ENCODE data around the gene TMEM200A. TPM values are rescaled to one million over a fixed set of nuclear protein-coding genes. Genes with fewer than 3 reads are reported as not detected.

TMEM200A gene
- total and polyA plus RNA-seq, 2 of the 8 experiments (the other 6 are each of a cell fraction or from before 2014, with no cell fraction given), result 6.2 to 13.9 TPM

GRCh38 chr6:130421585-130421984, 55.8 kb downstream of the TMEM200A start:
- H3K23ac ChIP-seq (ENCODE audit: insufficient read length), result no peak overlapping the region
- CTCF ChIA-PET (ENCODE audit: partially characterized antibody), result no interaction called here
- no peak overlapping the region for H3K27ac ChIP-seq (ENCODE audit: low read depth, low read length)

More at GRCh38 chr6:130421585-130421984, 55.8 kb downstream of the TMEM200A start:
- H4K8ac ChIP-seq (ENCODE audit: extremely low read depth, insufficient read depth, low read length), result no peak overlapping the region
- H2BK120ac ChIP-seq (replicated peaks; ENCODE audit: low read depth, low read length), result no peak overlapping the region
- H2AK5ac ChIP-seq (ENCODE audit: low read depth, low read length), result no peak overlapping the region
- H3K27me3 ChIP-seq (replicated peaks in 1 of 4; ENCODE audit: control insufficient read depth in 3 of 4, extremely low read depth in 1 of 4, insufficient read depth in 3 of 4, low read length in 3 of 4), result no peaks in the 10 kb centered on the region
- no peak overlapping the region for H3K18ac ChIP-seq (ENCODE audit: extremely low read depth, low read length)
- POLR2A ChIA-PET (ENCODE audit: partially characterized antibody), result no interaction called here
- H4K20me1 ChIP-seq (replicated peaks in 1 of 2; ENCODE audit: control insufficient read depth in 1 of 2, insufficient read depth in 2 of 2, low read length in 2 of 2), result no peaks in the 10 kb centered on the region
- TF ChIP-seq SRF (IDR thresholded peaks at IDR 0.05; ENCODE audit: low read depth, low read length), result no peak
- TF ChIP-seq RFX5 (IDR thresholded peaks at IDR 0.05; ENCODE audit: borderline replicate concordance, low read depth, low read length), result no peak
- TF ChIP-seq CTCF (IDR thresholded peaks at IDR 0.05; ENCODE audit: control extremely low read depth in 1 of 3, insufficient read depth in 1 of 3, low read depth in 1 of 3, low read length in 3 of 3), result no peak
- TF ChIP-seq ASH2L (IDR thresholded peaks at IDR 0.05; ENCODE audit: low read length), result no peak
- TF ChIP-seq CHD2 (IDR thresholded peaks at IDR 0.05; ENCODE audit: low read length), result no peak
- no peak for TF ChIP-seq SP4 (IDR thresholded peaks at IDR 0.05; ENCODE audit: low read length)
- no peak for TF ChIP-seq RAD21 (IDR thresholded peaks at IDR 0.05 in 1 of 2, conservative IDR thresholded peaks at IDR 0.05 in 1 of 2; ENCODE audit: low read depth in 2 of 2, low read length in 2 of 2)
- TF ChIP-seq NANOG (IDR thresholded peaks at IDR 0.05; ENCODE audit: insufficient read depth, low read depth, low read length, poor library complexity, severe bottlenecking), result no peak
- no peak for TF ChIP-seq GABPA (IDR thresholded peaks at IDR 0.05; ENCODE audit: borderline replicate concordance, insufficient read depth, low read length)
- H3K56ac ChIP-seq (replicated peaks; ENCODE audit: insufficient read length, low read depth, low read length), result no peak overlapping the region
- no peak overlapping the region for H3K4me3 ChIP-seq (ENCODE audit: extremely low read depth in 1 of 4, insufficient read depth in 2 of 4, low read depth in 3 of 4, low read length in 4 of 4)
- H4K5ac ChIP-seq (ENCODE audit: insufficient read length, low read depth, low read length), result no peak overlapping the region
- no peaks in the 10 kb centered on the region for H3K9me3 ChIP-seq (ENCODE audit: insufficient read depth in 2 of 2, low read depth in 1 of 2, low read length in 1 of 2)
- H4K91ac ChIP-seq (replicated peaks; ENCODE audit: insufficient read length, low read length), result no peak overlapping the region
- no peak overlapping the region for H2BK20ac ChIP-seq (ENCODE audit: low read length)
- H2BK12ac ChIP-seq (ENCODE audit: low read depth, low read length), result no peak overlapping the region
- H3K4me2 ChIP-seq (ENCODE audit: insufficient read depth in 1 of 2, low read depth in 2 of 2, low read length in 2 of 2), result no peak overlapping the region
- no peaks in the 10 kb centered on the region for H3K36me3 ChIP-seq (ENCODE audit: control insufficient read depth in 2 of 4, insufficient read depth in 4 of 4, low read length in 3 of 4)
- no peak overlapping the region for H3K14ac ChIP-seq (ENCODE audit: insufficient read length)
- no peak overlapping the region for H2BK5ac ChIP-seq (ENCODE audit: low read depth, low read length)
- FAIRE-seq (no peak), DNase-seq (ENCODE audit: low read depth in 1 of 2, low spot score in 2 of 2) (no peak)
- WGBS, 2 experiments (ENCODE audit: extremely low coverage in 1 of 2, insufficient coverage in 1 of 2, insufficient read length in 1 of 2, insufficient replicate concordance in 2 of 2, low coverage in 1 of 2, low lambda C conversion rate in 2 of 2, missing lambda C conversion rate in 1 of 2), result 94% methylated on average over 1 of the region's 1 CpG; no CpG with 5 or more reads in 1 of the 2 experiments
- peaks cover 0 to 5% (median 5%) of the 10 kb centered on the region in 4 experiments; a peak in 3 of 7 replicates for H3K4me1 ChIP-seq (replicated peaks in 1 of 4; ENCODE audit: control insufficient read depth in 3 of 4, insufficient read depth in 4 of 4, low read length in 3 of 4)
- H3K9ac ChIP-seq (replicated peaks in 1 of 4; ENCODE audit: extremely low read depth in 1 of 4, low read depth in 3 of 4, low read length in 3 of 4), result no peak overlapping the region
- no peak overlapping the region for H3K4ac ChIP-seq (replicated peaks; ENCODE audit: insufficient read length, low read depth, low read length)
- H3K23me2 ChIP-seq (ENCODE audit: low read depth, low read length), result no peaks in the 10 kb centered on the region
- no peak overlapping the region for H2AFZ ChIP-seq (ENCODE audit: low read length)
- no peaks in the 10 kb centered on the region for H3K79me2 ChIP-seq (ENCODE audit: control insufficient read depth in 1 of 2, insufficient read depth in 2 of 2, low read length in 2 of 2)
- H3K79me1 ChIP-seq (ENCODE audit: low read depth, low read length), result no peaks in the 10 kb centered on the region
- no peak overlapping the region for H2BK15ac ChIP-seq (ENCODE audit: low read length)
